ENCODE measurements around the gene OR5M8. TPM values are rescaled to one million over a fixed set of nuclear protein-coding genes. Genes with fewer than 3 reads are reported as not detected.

Gene OR5M8
- total RNA-seq, result not detected

GRCh38 chr11:56491270-56491669 is at the start of gene OR5M8:
OR5M8 (minus strand) TSS chr11:56491370; CDS start chr11:56491370, 0 bp downstream.
- DNase-seq (ENCODE audit: low spot score in 2 of 2), result no peak
- peaks cover 2% of the 10 kb centered on the region for H3K9me3 ChIP-seq
- H3K27ac ChIP-seq, result no peak within 1 kb of the TSS
- no peaks in the 10 kb centered on the region for H3K36me3 ChIP-seq
- H3K4me3 ChIP-seq, result no peak within 1 kb of the TSS
- no peaks in the 10 kb centered on the region for H3K4me1 ChIP-seq
- 80% methylated on average over 7 of the region's 7 CpGs for WGBS
- no peak for TF ChIP-seq POLR2AphosphoS5 (IDR thresholded peaks at IDR 0.05)
- TF ChIP-seq POLR2A (IDR thresholded peaks at IDR 0.05), result no peak
- no peaks in the 10 kb centered on the region for H3K27me3 ChIP-seq

GRCh38 chr11:56533054-56533740 is 42.0 kb upstream of the OR5M8 start:
- Histone ChIP-seq H3K27me3 (no peaks in the 10 kb centered on the region), H3K4me1 (no peaks in the 10 kb centered on the region), H3K9me3 (no peaks in the 10 kb centered on the region), H3K36me3 (no peaks in the 10 kb centered on the region), H3K27ac (no peak overlapping the region), H3K4me3 (no peak overlapping the region)
- TF ChIP-seq POLR2A (IDR thresholded peaks at IDR 0.05) (no peak), POLR2AphosphoS5 (IDR thresholded peaks at IDR 0.05) (no peak), EP300 (IDR thresholded peaks at IDR 0.05) (no peak), CTCF (IDR thresholded peaks at IDR 0.05) (no peak)
- 75% methylated on average over 3 of the region's 3 CpGs for WGBS
- DNase-seq (ENCODE audit: low spot score in 2 of 2), result no peak

- TF ChIP-seq POLR2AphosphoS5 (IDR thresholded peaks at IDR 0.05) (no peak), CTCF (IDR thresholded peaks at IDR 0.05) (no peak), POLR2A (IDR thresholded peaks at IDR 0.05) (no peak), EP300 (IDR thresholded peaks at IDR 0.05) (no peak)
- no peak overlapping the region for H3K4me3 ChIP-seq
- H3K36me3 ChIP-seq, result no peaks in the 10 kb centered on the region
- H3K27me3 ChIP-seq, result no peaks in the 10 kb centered on the region
- 79% methylated on average over 2 of the region's 2 CpGs for WGBS
- DNase-seq (ENCODE audit: low spot score in 2 of 2), result no peak
- no peaks in the 10 kb centered on the region for H3K9me3 ChIP-seq
- H3K27ac ChIP-seq, result no peak overlapping the region
- no peaks in the 10 kb centered on the region for H3K4me1 ChIP-seq
Observed at GRCh38 chr11:56531856-56532255, 40.7 kb upstream of the OR5M8 start.

- no peak overlapping the region for H3K27ac ChIP-seq
- no peak for DNase-seq (ENCODE audit: low spot score in 2 of 2)
- H3K36me3 ChIP-seq, result no peaks in the 10 kb centered on the region
- WGBS, result 69% methylated on average over 5 of the region's 5 CpGs
- TF ChIP-seq EP300 (IDR thresholded peaks at IDR 0.05) (no peak), CTCF (IDR thresholded peaks at IDR 0.05) (no peak), POLR2AphosphoS5 (IDR thresholded peaks at IDR 0.05) (no peak), POLR2A (IDR thresholded peaks at IDR 0.05) (no peak)
- no peak overlapping the region for H3K4me3 ChIP-seq
- no peaks in the 10 kb centered on the region for H3K27me3 ChIP-seq
- H3K4me1 ChIP-seq, result no peaks in the 10 kb centered on the region
- no peaks in the 10 kb centered on the region for H3K9me3 ChIP-seq
Observed at GRCh38 chr11:56522008-56522407, 30.8 kb upstream of the OR5M8 start.

GRCh38 chr11:56513280-56513679 is 22.1 kb upstream of the OR5M8 start:
- no peak for TF ChIP-seq POLR2A (IDR thresholded peaks at IDR 0.05)
- TF ChIP-seq POLR2AphosphoS5 (IDR thresholded peaks at IDR 0.05), result no peak
- TF ChIP-seq EP300 (IDR thresholded peaks at IDR 0.05), result no peak
- TF ChIP-seq CTCF (IDR thresholded peaks at IDR 0.05), result no peak
- no peak overlapping the region for H3K4me3 ChIP-seq
- no peaks in the 10 kb centered on the region for H3K4me1 ChIP-seq
- H3K27ac ChIP-seq, result no peak overlapping the region
- H3K27me3 ChIP-seq, result no peaks in the 10 kb centered on the region
- 90% methylated on average over 1 of the region's 1 CpG for WGBS
- no peak for DNase-seq (ENCODE audit: low spot score in 2 of 2)
- H3K9me3 ChIP-seq, result no peaks in the 10 kb centered on the region
- no peaks in the 10 kb centered on the region for H3K36me3 ChIP-seq

All from suprapubic skin (tissue), 4 donors.